GM12878 (cell line): ENCODE data around the gene PSMB9. TPM values are rescaled to one million over a fixed set of nuclear protein-coding genes. Genes with fewer than 3 reads are reported as not detected.

ENCODE experiments used
- ATAC-seq: fragments of 200-7000 bp; cut with Tn5 transposase; 3 replicates; pipeline ENCODE4 v1.9.1; 2020; ENCODE audit warnings: mild to moderate bottlenecking, moderate library complexity
- BruUV-seq: library from RNA; stranded (reverse); fragments of 400-500 nt; replicated peaks from 2 replicates; lab custom pipeline; 2021; lab: Mats Ljungman, UMichigan
- CTCF ChIA-PET: fragments of 300-600 bp; sonication (Branson Sonifier 250); formaldehyde crosslinking; extraction: SDS; loops from one replicate; lab custom pipeline; 2021; ENCODE audit warnings: inconsistent platforms; lab: Yijun Ruan, JAX
- POLR2A ChIA-PET: fragments of 350-600 bp; formaldehyde crosslinking; extraction: SDS; loops from one replicate; lab custom pipeline; 2021; ENCODE audit warnings: inconsistent platforms; lab: Charles Lee
- RAD21 ChIA-PET: fragments of 300-600 bp; sonication (Branson Sonifier 250); formaldehyde crosslinking; loops from one replicate; lab custom pipeline; 2023; ENCODE audit warnings: antibody characterized with exemption; ENCODE audit not compliant: unreplicated experiment; lab: Charles Lee
- SMC1A ChIA-PET: fragments of 300-600 bp; sonication (Branson Sonifier 250); formaldehyde crosslinking; loops from one replicate; lab custom pipeline; 2023; ENCODE audit not compliant: unreplicated experiment, uncharacterized antibody; lab: Charles Lee
- DNase-seq: peaks from one replicate; pipeline ENCODE4 v3.0.0-alpha.2; 2011; ENCODE audit warnings: low read depth, low spot score
- FAIRE-seq: peaks from 3 replicates; lab custom pipeline; 2011; peaks lifted over from hg19 to GRCh38; lab: Jason Lieb, UNC
- H2AFZ ChIP-seq: 2 replicates; pipeline ENCODE4 v1.6.0; 2011; ENCODE audit warnings: low read depth, low read length, control low read depth; ENCODE audit not compliant: control insufficient read depth
- H3K27ac ChIP-seq: 2 replicates; pipeline ENCODE4 v1.5.1; 2011; ENCODE audit warnings: control low read depth; ENCODE audit not compliant: control insufficient read depth, insufficient read depth
- H3K27me3 ChIP-seq, 2 experiments: replicated peaks in 1 of 2; 2 replicates each; pipeline versions ENCODE4 v1.6.0 to v1.6.1; 2011; ENCODE audit warnings: low read length in 1 of 2; ENCODE audit not compliant: control insufficient read depth in 2 of 2, insufficient read depth in 2 of 2
- H3K36me3 ChIP-seq, 2 experiments: 2 replicates each; pipeline ENCODE4 v1.5.1; 2011; ENCODE audit warnings: low read length in 1 of 2; ENCODE audit not compliant: control insufficient read depth in 2 of 2, insufficient read depth in 2 of 2
- H3K4me1 ChIP-seq: 2 replicates; pipeline ENCODE4 v1.6.1; 2011; ENCODE audit warnings: mild to moderate bottlenecking, low read length, moderate library complexity, mixed read lengths; ENCODE audit not compliant: control insufficient read depth, insufficient read depth
- H3K4me2 ChIP-seq: 2 replicates; pipeline ENCODE4 v1.6.0; 2011; ENCODE audit warnings: control low read depth; ENCODE audit not compliant: control insufficient read depth, insufficient read depth
- H3K4me3 ChIP-seq: fragments of 200-600 bp; sonication (generic); 2 replicates; pipeline ENCODE4 v1.5.1; 2016
- H3K79me2 ChIP-seq: 2 replicates; pipeline ENCODE4 v1.6.0; 2011; ENCODE audit warnings: low read length; ENCODE audit not compliant: control insufficient read depth, insufficient read depth
- H3K9ac ChIP-seq: 2 replicates; pipeline ENCODE4 v1.8.0; 2011; ENCODE audit warnings: low read length, control low read depth, mixed read lengths; ENCODE audit not compliant: control insufficient read depth, insufficient read depth
- H3K9me3 ChIP-seq: replicated peaks from 3 replicates; pipeline ENCODE4 v1.5.1; 2011; ENCODE audit warnings: mild to moderate bottlenecking, low read length; ENCODE audit not compliant: control insufficient read depth, insufficient read depth
- H4K20me1 ChIP-seq: 2 replicates; pipeline ENCODE4 v1.6.0; 2011; ENCODE audit not compliant: control insufficient read depth, insufficient read depth
- ATF7 ChIP-seq: fragments of 450-650 bp; IDR thresholded peaks from 2 replicates; pipeline ENCODE4 v1.6.1; 2016; ENCODE audit warnings: low read depth, mild to moderate bottlenecking
- BHLHE40 ChIP-seq, 2 experiments: fragments of 450-650 bp in 1 of 2; IDR thresholded peaks; 2 replicates each; pipeline ENCODE4 v1.6.1; 2011 to 2017; ENCODE audit warnings: low read depth in 2 of 2, borderline replicate concordance in 1 of 2, improper control_type of control experiment in 1 of 2, low read length in 1 of 2, mild to moderate bottlenecking in 1 of 2
- CBX3 ChIP-seq: fragments of 200-600 bp; sonication (generic); IDR thresholded peaks from 2 replicates; pipeline ENCODE4 v1.6.1; 2016; ENCODE audit warnings: low read depth, borderline replicate concordance
- CEBPB ChIP-seq, 2 experiments: fragments of 150-350 bp in 1 of 2; IDR thresholded peaks; 2 replicates each; pipeline ENCODE4 v1.6.1; 2012 to 2014; ENCODE audit warnings: low read depth in 2 of 2, low read length in 2 of 2, borderline replicate concordance in 1 of 2, inconsistent platforms in 1 of 2
- CHD1 ChIP-seq: IDR thresholded peaks from 2 replicates; pipeline ENCODE4 v1.6.1; 2012; ENCODE audit warnings: low read depth, low read length, improper control_type of control experiment
- CREB1 ChIP-seq: IDR thresholded peaks from 2 replicates; pipeline ENCODE4 v1.6.1; 2012; ENCODE audit warnings: low read depth, mild to moderate bottlenecking, inconsistent platforms
- CREM ChIP-seq: IDR thresholded peaks from 2 replicates; pipeline ENCODE4 v1.6.1; 2014; ENCODE audit warnings: antibody characterized with exemption, low read depth
- FOS ChIP-seq: IDR thresholded peaks from 3 replicates; pipeline ENCODE4 v1.6.1; 2011; ENCODE audit warnings: borderline replicate concordance; ENCODE audit not compliant: insufficient read length; ENCODE audit errors: extremely low read depth
- IKZF1 ChIP-seq: fragments of 450-650 bp; conservative IDR thresholded peaks from 2 replicates; pipeline ENCODE4 v1.6.1; 2017; ENCODE audit warnings: antibody characterized with exemption, mild to moderate bottlenecking
- MEF2B ChIP-seq: fragments of 450-650 bp; IDR thresholded peaks from 2 replicates; pipeline ENCODE4 v1.6.1; 2018; ENCODE audit warnings: mild to moderate bottlenecking, moderate library complexity; ENCODE audit not compliant: partially characterized antibody, poor library complexity, severe bottlenecking
- MLLT1 ChIP-seq: fragments of 450-650 bp; IDR thresholded peaks from 2 replicates; pipeline ENCODE4 v1.6.1; 2016; ENCODE audit warnings: mild to moderate bottlenecking
- NFYB ChIP-seq: IDR thresholded peaks from 2 replicates; pipeline ENCODE4 v1.6.1; 2011; ENCODE audit warnings: low read depth, mild to moderate bottlenecking, low read length, improper control_type of control experiment, moderate library complexity; ENCODE audit not compliant: insufficient read depth
- PKNOX1 ChIP-seq: fragments of 450-650 bp; IDR thresholded peaks from 2 replicates; pipeline ENCODE4 v1.6.1; 2016; ENCODE audit warnings: mild to moderate bottlenecking
- RFX5 ChIP-seq: IDR thresholded peaks from 2 replicates; pipeline ENCODE4 v1.6.1; 2011; ENCODE audit warnings: low read depth, low read length, improper control_type of control experiment
- SIN3A ChIP-seq: IDR thresholded peaks from 2 replicates; pipeline ENCODE4 v1.6.1; 2012; ENCODE audit warnings: low read depth, low read length, improper control_type of control experiment
- SMAD1 ChIP-seq: fragments of 450-650 bp; IDR thresholded peaks from 2 replicates; pipeline ENCODE4 v1.6.1; 2018; ENCODE audit warnings: mild to moderate bottlenecking, low read depth; ENCODE audit not compliant: partially characterized antibody
- ZNF592 ChIP-seq: fragments of 450-650 bp; IDR thresholded peaks from 2 replicates; pipeline ENCODE4 v1.6.1; 2017; ENCODE audit warnings: mild to moderate bottlenecking, moderate library complexity
- WGBS: methylation state at CpG from one replicate; pipeline ENCODE4 v1.1.6; 2016; ENCODE audit warnings: low lambda C conversion rate; ENCODE audit not compliant: insufficient replicate concordance, insufficient coverage; ENCODE audit errors: missing lambda C conversion rate; 5-methylcytosine and 5-hydroxymethylcytosine counted together
- in situ Hi-C: fragments of 300-500 bp; cut with MboI; formaldehyde crosslinking; loops from 9 replicates; pipeline ENCODE4 v1.14.3; 2018; ENCODE audit warnings: mixed read lengths
- intact Hi-C: fragments of 100-400 bp; cut with micrococcal nuclease; formaldehyde crosslinking; loops from one replicate; pipeline ENCODE4 v1.14.2; 2022; ENCODE audit not compliant: unreplicated experiment
- polyA plus RNA-seq, 11 experiments: library from polyadenylated mRNA; depleted of rRNA in 4 of 11; unstranded in 6 of 11; stranded (reverse) in 5 of 11; fragments of >200 nt; fragmentation: Nextera tagmentation in 4 of 11; fragmentation: Illumina TruSeq in 1 of 11; extraction: Ambion mirVana in 4 of 11; extraction: Trizol in 1 of 11; gene quantifications; 1 replicate in 1 of 11; 2 replicates in 10 of 11; pipeline versions ENCODE4 v1.2.1 to v1.2.3, GENCODE V29; 2011 to 2016; ENCODE audit warnings: inconsistent platforms in 2 of 11, missing spikeins in 2 of 11, low read depth in 1 of 11
- total RNA-seq, 4 experiments: library from RNA; depleted of rRNA in 3 of 4; stranded (reverse); fragments of >200 nt in 3 of 4; fragmentation: Illumina TruSeq in 1 of 4; extraction: Trizol in 1 of 4; gene quantifications; 2 replicates each; pipeline versions ENCODE4 v1.2.1 to v1.2.3, GENCODE V29; 2013 to 2021

Gene PSMB9
- total and polyA plus RNA-seq, 10 of the 15 experiments (the other 5 are each of a cell fraction or from before 2014, with no cell fraction given): 167 to 517 (median 275) TPM

GRCh38 chr6:32816746-32817204 lies 37.2 kb upstream of the PSMB9 start, which contains the start of gene HLA-DOB:
TSS of gene HLA-DOB (minus strand) at chr6:32817002. CDS start at chr6:32816951, 51 bp downstream.
- intact Hi-C loops (no loop called here), in situ Hi-C loops (no loop called here)
- ChIA-PET SMC1A (interaction anchor here (0.6 to 0.8 kb wide), 3 partner anchors 21 to 51 kb away, joined by 3 to 4 read pairs (median 3); no protein-coding TSS in a partner anchor), CTCF (interaction anchor here (1.0 kb wide), 3 partner anchors 18 to 51 kb away, joined by 3 to 4 read pairs (median 3); partner anchors contain the start of gene TAP2), POLR2A (interaction anchor here (0.6 kb wide), 1 partner anchor 196 kb away, joined by 4 read pairs; no protein-coding TSS in a partner anchor)
- peak within 1 kb of the TSS; percentile 73 for H3K4me3 ChIP-seq
- H3K9ac ChIP-seq: peak within 1 kb of the TSS; percentile 89
- peak within 1 kb of the TSS; percentile 98 for H3K27ac ChIP-seq
- no peaks in the 10 kb centered on the region for H3K9me3 ChIP-seq
- H3K79me2 ChIP-seq: peaks cover 22% of the 10 kb centered on the region
- no peak for DNase-seq
- no peaks in the 10 kb centered on the region for H3K27me3 ChIP-seq
- peak within 1 kb of the TSS; percentile 87 for H2AFZ ChIP-seq
- H3K4me1 ChIP-seq: peaks cover 31% of the 10 kb centered on the region
- TF ChIP-seq MLLT1: 0 out of 2 replicates have a peak, but pooled peaks have one; percentile 40
- no peak for TF ChIP-seq ZNF592
- 0 out of 2 replicates have a peak, but pooled peaks have one; percentile 33 for TF ChIP-seq SIN3A
- TF ChIP-seq SMAD1: no peak
- TF ChIP-seq RFX5: peak; percentile 98
- TF ChIP-seq PKNOX1: peak; percentile 70
- TF ChIP-seq NFYB: peak; percentile 84
- TF ChIP-seq CBX3: no peak
- TF ChIP-seq ATF7: peak; percentile 47; the same call in 1 of the 2 replicates
- TF ChIP-seq FOS: peak; percentile 5
- peak; percentile 95 for TF ChIP-seq CREB1
- peak; percentile 91 for TF ChIP-seq CREM
- peak; percentile 23 to 49; a peak in 2 of 4 replicates for TF ChIP-seq BHLHE40 (IDR thresholded peaks at IDR 0.05; ENCODE audit: borderline replicate concordance in 1 of 2, low read depth in 2 of 2, low read length in 1 of 2)
- TF ChIP-seq IKZF1: no peak
- TF ChIP-seq CEBPB (IDR thresholded peaks at IDR 0.05; ENCODE audit: borderline replicate concordance in 1 of 2, low read depth in 2 of 2, low read length in 2 of 2): peak in 1 of 2 experiments; percentile 31; a peak in 1 of 4 replicates
- no peak for TF ChIP-seq MEF2B
- 0 out of 2 replicates have a peak, but pooled peaks have one; percentile 77 for TF ChIP-seq CHD1
- TF ChIP-seq, all 136 proteins: peak for 12
- WGBS: 3% methylated on average over 3 of the region's 3 CpGs
- Histone ChIP-seq H3K4me2 (peak within 1 kb of the TSS; percentile 98), H3K36me3 (peaks cover 1 to 9% of the 10 kb centered on the region in 2 experiments; a peak in 3 of 4 replicates), H4K20me1 (no peaks in the 10 kb centered on the region)
- peak; percentile 7 for FAIRE-seq
- peak; percentile 83 for ATAC-seq
- BruUV-seq: no TSS peak
- RAD21 ChIA-PET: interaction anchor here (0.7 to 1.0 kb wide), 6 partner anchors 19 to 182 kb away, joined by 3 to 8 read pairs (median 3); partner anchors contain the start of genes PSMB9 and TAP1
